Common myeloid progenitor, CD34-positive (primary cell): ENCODE data around the gene ANKRD16.
"Not testable (repeated sequence)": the region's sequence is repeated elsewhere in the genome, so short reads cannot be mapped to it uniquely, and the experiment has no call there.

Experiments used
- CTCF ChIA-PET: fragments of 350-600 bp; sonication (Branson Sonifier 250); formaldehyde crosslinking; loops from one replicate; lab custom pipeline; 2021; ENCODE audit warnings: antibody characterized with exemption; lab: Charles Lee
- POLR2A ChIA-PET: fragments of 350-600 bp; sonication (Branson Sonifier 250); formaldehyde crosslinking; loops from one replicate; lab custom pipeline; 2021; ENCODE audit warnings: antibody characterized with exemption; lab: Charles Lee
- DNase-seq, 3 donors: peaks; one replicate each; pipeline versions ENCODE4 v3.0.0 to v3.0.0-alpha.2; 2013
- H3K27ac ChIP-seq, 2 experiments: 1 replicate in 1 of 2; 2 replicates in 1 of 2; pipeline ENCODE4 v1.7.0; 2013; ENCODE audit warnings: inconsistent platforms in 2 of 2, low read length in 2 of 2, mild to moderate bottlenecking in 2 of 2, low read depth in 1 of 2, moderate library complexity in 1 of 2; ENCODE audit not compliant: severe bottlenecking in 2 of 2, insufficient read depth in 1 of 2, poor library complexity in 1 of 2
- H3K27me3 ChIP-seq, 5 experiments: replicated peaks in 2 of 5; 1 replicate in 3 of 5; 2 replicates in 2 of 5; pipeline versions ENCODE4 v1.6.1 to v1.7.0; 2013; ENCODE audit warnings: low read length in 4 of 5, mild to moderate bottlenecking in 2 of 5, moderate library complexity in 2 of 5, inconsistent platforms in 1 of 5; ENCODE audit not compliant: insufficient read depth in 5 of 5, control insufficient read depth in 4 of 5
- H3K36me3 ChIP-seq, 4 experiments: 1 replicate in 2 of 4; 2 replicates in 2 of 4; pipeline versions ENCODE4 v1.6.1 to v1.7.0; 2013; ENCODE audit warnings: low read length in 3 of 4, control low read depth in 1 of 4, mild to moderate bottlenecking in 1 of 4; ENCODE audit not compliant: control insufficient read depth in 4 of 4, insufficient read depth in 4 of 4
- H3K4me1 ChIP-seq, 4 experiments: 1 replicate in 3 of 4; 2 replicates in 1 of 4; pipeline versions ENCODE4 v1.6.1 to v1.7.1; 2013; ENCODE audit warnings: low read length in 3 of 4, mild to moderate bottlenecking in 3 of 4, control low read depth in 1 of 4, inconsistent platforms in 1 of 4, moderate library complexity in 1 of 4; ENCODE audit not compliant: control insufficient read depth in 4 of 4, insufficient read depth in 4 of 4; ENCODE audit errors: control extremely low read depth in 1 of 4
- H3K4me3 ChIP-seq, 7 experiments: 1 replicate in 4 of 7; 2 replicates in 3 of 7; pipeline versions ENCODE4 v1.5.1 to v1.7.0; 2013; ENCODE audit warnings: mild to moderate bottlenecking in 7 of 7, low read length in 6 of 7, moderate library complexity in 6 of 7, inconsistent platforms in 2 of 7, low read depth in 2 of 7, control low read depth in 1 of 7; ENCODE audit not compliant: insufficient read depth in 4 of 7, control insufficient read depth in 1 of 7; ENCODE audit errors: extremely low read depth in 1 of 7
- H3K9me3 ChIP-seq, 5 experiments: 1 replicate in 4 of 5; 2 replicates in 1 of 5; pipeline versions ENCODE4 v1.6.1 to v1.7.1; 2013; ENCODE audit warnings: low read length in 4 of 5, mild to moderate bottlenecking in 2 of 5, inconsistent platforms in 1 of 5, low read depth in 1 of 5, moderate library complexity in 1 of 5; ENCODE audit not compliant: control insufficient read depth in 4 of 5, insufficient read depth in 2 of 5; ENCODE audit errors: control extremely low read depth in 1 of 5
- WGBS: methylation state at CpG from one replicate; pipeline ENCODE4 v1.1.5; 2013; ENCODE audit not compliant: insufficient coverage; 5-methylcytosine and 5-hydroxymethylcytosine counted together

Gene ANKRD16

DNA sequence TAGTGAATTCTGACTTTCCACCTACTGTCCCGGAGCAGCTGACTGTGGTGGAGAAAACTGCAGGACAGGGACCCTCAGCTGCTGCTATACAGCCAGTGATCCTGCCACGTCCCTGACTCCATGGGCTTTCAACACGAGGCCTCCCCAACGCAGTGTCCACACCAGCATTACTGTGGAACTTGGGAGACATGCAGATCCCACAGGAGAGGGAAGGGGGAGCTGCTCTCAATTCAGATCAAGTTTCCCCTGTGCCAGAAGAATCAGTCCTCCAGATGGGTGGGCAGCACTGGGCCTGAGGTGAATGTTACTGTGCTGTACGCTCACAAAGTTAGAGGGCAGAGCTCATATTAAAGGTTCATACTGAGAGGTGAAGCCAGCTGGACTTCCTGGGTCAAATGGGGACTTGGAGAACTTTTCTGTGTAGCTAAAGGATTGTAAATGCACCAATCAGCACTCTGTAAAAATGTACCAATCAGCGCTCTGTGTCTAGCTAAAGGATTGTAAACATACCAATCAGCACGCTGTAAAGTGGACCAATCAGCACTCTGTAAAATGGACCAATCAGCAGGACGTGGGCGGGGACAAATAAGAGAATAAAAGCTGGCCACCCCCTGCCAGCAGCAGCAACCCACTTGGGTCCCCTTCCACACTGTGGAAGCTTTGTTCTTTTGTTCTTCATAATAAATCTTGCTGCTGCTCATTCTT is 26.6 kb downstream of the ANKRD16 start:
- CTCF ChIA-PET: interaction anchor here (0.9 to 1.2 kb wide), 3 partner anchors 11 to 155 kb away, joined by 3 read pairs; no protein-coding TSS in a partner anchor
- H3K4me3 ChIP-seq, H3K9me3 ChIP-seq, H3K27ac ChIP-seq, H3K36me3 ChIP-seq, DNase-seq, POLR2A ChIA-PET, H3K27me3 ChIP-seq: not testable (repeated sequence)
- WGBS: 97% methylated on average over 9 of the region's 9 CpGs
- peaks cover 0 to 10% (median 4%) of the 10 kb centered on the region in 4 experiments for H3K4me1 ChIP-seq

DNA sequence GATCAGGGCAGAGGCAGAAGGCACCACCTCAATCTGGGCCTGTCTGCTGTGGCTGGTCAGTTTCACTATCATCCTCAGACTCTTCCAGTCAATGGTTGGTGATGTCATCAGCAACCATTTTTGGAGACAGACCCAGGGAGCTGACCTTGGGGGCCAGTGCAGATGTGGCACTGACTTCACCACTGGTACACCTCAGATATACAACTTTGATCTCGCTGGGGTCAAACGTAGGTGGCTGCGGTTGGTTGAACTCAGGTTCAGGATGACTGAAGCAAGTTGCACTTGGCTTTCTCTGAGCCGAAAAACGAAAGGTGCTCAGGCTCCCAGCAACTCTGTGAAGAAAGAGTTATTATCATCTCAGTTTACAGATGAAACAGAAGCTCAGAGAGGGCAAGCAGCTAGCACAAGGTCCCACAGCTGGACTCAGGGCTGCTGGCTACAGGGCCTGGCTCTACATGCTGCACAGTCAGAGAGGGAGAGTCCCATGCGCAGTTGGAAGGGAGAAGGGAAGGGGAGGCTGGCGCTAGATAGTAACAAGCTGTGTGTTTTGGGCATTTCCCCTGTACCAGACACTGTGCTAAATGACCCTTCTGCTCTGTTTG is 27.2 kb downstream of the ANKRD16 start:
- ChIA-PET POLR2A (no interaction called here), CTCF (interaction anchor here (0.9 kb wide), 2 partner anchors 26 to 154 kb away, joined by 3 read pairs; no protein-coding TSS in a partner anchor)
- Histone ChIP-seq H3K9me3 (no peaks in the 10 kb centered on the region), H3K36me3 (no peaks in the 10 kb centered on the region), H3K27ac (no peak overlapping the region), H3K4me3 (no peak overlapping the region), H3K27me3 (no peaks in the 10 kb centered on the region), H3K4me1 (peaks cover 0 to 10% (median 4%) of the 10 kb centered on the region in 4 experiments)
- 100% methylated on average over 7 of the region's 7 CpGs for WGBS
- no peak for DNase-seq

- Histone ChIP-seq H3K4me3 (no peak overlapping the region), H3K27ac (no peak overlapping the region), H3K27me3 (no peaks in the 10 kb centered on the region), H3K9me3 (no peaks in the 10 kb centered on the region), H3K4me1 (no peaks in the 10 kb centered on the region), H3K36me3 (no peaks in the 10 kb centered on the region)
- POLR2A ChIA-PET: no interaction called here
- CTCF ChIA-PET: interaction anchor here (1.9 to 2.8 kb wide), 2 partner anchors 9 to 13 kb away, joined by 4 to 12 read pairs; no protein-coding TSS in a partner anchor
- no peak for DNase-seq
- 97% methylated on average over 6 of the region's 7 CpGs for WGBS
These were observed 29.6 kb downstream of the ANKRD16 start for GRCh38 chr10:5860066-5860465.

GRCh38 chr10:5858811-5859210 is 30.9 kb downstream of the ANKRD16 start:
- 100% methylated on average over 2 of the region's 5 CpGs for WGBS
- CTCF ChIA-PET: interaction anchor here (0.5 to 2.8 kb wide), 3 partner anchors 10 to 16 kb away, joined by 3 to 12 read pairs (median 4); no protein-coding TSS in a partner anchor
- H3K4me3 ChIP-seq: no peak overlapping the region
- H3K27ac ChIP-seq: no peak overlapping the region
- no peaks in the 10 kb centered on the region for H3K36me3 ChIP-seq
- no peak for DNase-seq
- no peaks in the 10 kb centered on the region for H3K9me3 ChIP-seq
- no peaks in the 10 kb centered on the region for H3K27me3 ChIP-seq
- no peaks in the 10 kb centered on the region for H3K4me1 ChIP-seq
- POLR2A ChIA-PET: no interaction called here

GRCh38 chr10:5856701-5857004 is 33.0 kb downstream of the ANKRD16 start:
- no peaks in the 10 kb centered on the region for H3K9me3 ChIP-seq

GRCh38 chr10:5855979-5856700 is 33.6 kb downstream of the ANKRD16 start:
- H3K27me3 ChIP-seq: no peaks in the 10 kb centered on the region
- no peak overlapping the region for H3K4me3 ChIP-seq
- no peaks in the 10 kb centered on the region for H3K4me1 ChIP-seq
- 100% methylated on average over 17 of the region's 18 CpGs for WGBS
- H3K36me3 ChIP-seq: no peaks in the 10 kb centered on the region
- H3K27ac ChIP-seq: no peak overlapping the region
- CTCF ChIA-PET: no interaction called here
- H3K9me3 ChIP-seq: no peaks in the 10 kb centered on the region
- no peak for DNase-seq
- POLR2A ChIA-PET: no interaction called here

More at GRCh38 chr10:5856701-5857004, 33.0 kb downstream of the ANKRD16 start:
- H3K4me1 ChIP-seq: no peaks in the 10 kb centered on the region
- no peak for DNase-seq
- no peak overlapping the region for H3K27ac ChIP-seq
- WGBS: 88% methylated on average over 6 of the region's 7 CpGs
- H3K4me3 ChIP-seq: no peak overlapping the region
- POLR2A ChIA-PET: no interaction called here
- no peaks in the 10 kb centered on the region for H3K27me3 ChIP-seq
- CTCF ChIA-PET: no interaction called here
- no peaks in the 10 kb centered on the region for H3K36me3 ChIP-seq

DNA sequence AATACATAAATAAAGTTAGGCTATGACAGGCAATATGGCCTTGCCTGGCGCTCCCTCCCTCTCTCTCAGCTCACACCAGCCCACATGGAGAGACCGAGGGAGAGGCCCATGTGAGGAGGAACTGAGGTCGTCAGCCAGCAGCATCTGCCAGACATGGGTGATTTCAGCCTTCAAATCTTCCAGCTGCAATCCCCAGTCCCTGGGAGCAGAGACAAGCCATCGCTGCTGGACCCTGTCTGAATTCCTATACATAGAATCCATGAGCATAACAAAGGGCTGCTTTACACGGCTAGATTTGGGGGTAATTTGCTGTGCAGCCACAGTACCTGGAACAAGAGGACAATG is 35.6 kb downstream of the ANKRD16 start:
- Histone ChIP-seq H3K36me3 (no peaks in the 10 kb centered on the region), H3K4me3 (no peak overlapping the region), H3K9me3 (no peaks in the 10 kb centered on the region), H3K27me3 (no peaks in the 10 kb centered on the region), H3K4me1 (no peaks in the 10 kb centered on the region), H3K27ac (no peak overlapping the region)
- 100% methylated on average over 4 of the region's 5 CpGs for WGBS
- DNase-seq: no peak
- ChIA-PET CTCF (interaction anchor here (1.2 kb wide), 1 partner anchor 13 kb away, joined by 3 read pairs; no protein-coding TSS in a partner anchor), POLR2A (no interaction called here)
